Measurements from ENCODE around the gene PRAF2. TPM values are rescaled to one million over a fixed set of nuclear protein-coding genes. Genes with fewer than 3 reads are reported as not detected.

The PRAF2 gene
- total RNA-seq, 1 donor from 2014 or later, result 48.4 TPM

- H3K27ac ChIP-seq, result no peak overlapping the region
- TF ChIP-seq CTCF (IDR thresholded peaks at IDR 0.05), result no peak
- intact Hi-C loops (cut with DNase I), result no loop called here
- H3K27me3 ChIP-seq, result no peaks in the 10 kb centered on the region
- H3K4me3 ChIP-seq, result no peak overlapping the region
- DNase-seq (ENCODE audit: low spot score in 2 of 2), result no peak
- no peaks in the 10 kb centered on the region for H3K9me3 ChIP-seq
- peaks cover 35 to 40% of the 10 kb centered on the region in 2 donors for H3K36me3 ChIP-seq
- H3K4me1 ChIP-seq, result no peaks in the 10 kb centered on the region
Observed at GRCh38 chrX:49029876-49030275, 43.9 kb downstream of the PRAF2 start.

Other genes with a start within 250 kb of the PRAF2 start
- gene ERAS, start 247.5 kb downstream of the PRAF2 start, total RNA-seq, result not detected
- gene PCSK1N, start 238.4 kb downstream of the PRAF2 start, total RNA-seq, result not detected
- gene TIMM17B, start 176.2 kb downstream of the PRAF2 start, total RNA-seq, result 15.3 TPM
- gene PQBP1, start 176.1 kb downstream of the PRAF2 start, total RNA-seq, result 14.8 TPM
- gene SLC35A2, start 162.4 kb downstream of the PRAF2 start, total RNA-seq, result 20.2 TPM
- gene PIM2, start 155.0 kb downstream of the PRAF2 start, total RNA-seq, result 5.6 TPM
- gene OTUD5, start 116.4 kb downstream of the PRAF2 start, total RNA-seq, result 72.3 TPM
- gene KCND1, start 102.2 kb downstream of the PRAF2 start, total RNA-seq, result 10.4 TPM
- gene GRIPAP1, start 71.7 kb downstream of the PRAF2 start, total RNA-seq, result 15.0 TPM
- 141 TPM for gene TFE3, start 30.6 kb downstream of the PRAF2 start, total RNA-seq
- 0.11 TPM for gene CCDC120, start 15.0 kb downstream of the PRAF2 start, total RNA-seq
- 169 TPM for gene WDR45, start 5.9 kb upstream of the PRAF2 start, total RNA-seq
- gene GPKOW, start 49.7 kb upstream of the PRAF2 start, total RNA-seq, result 19.4 TPM
- gene MAGIX, start 88.8 kb upstream of the PRAF2 start, total RNA-seq, result 0.32 TPM
- gene PLP2, start 97.9 kb upstream of the PRAF2 start, total RNA-seq, result 51.6 TPM
- gene PRICKLE3, start 112.4 kb upstream of the PRAF2 start, total RNA-seq, result 25.3 TPM
- 0.53 TPM for gene SYP, start 126.2 kb upstream of the PRAF2 start, total RNA-seq
- not detected for gene CACNA1F, start 159.3 kb upstream of the PRAF2 start, total RNA-seq
- gene CCDC22, start 161.5 kb upstream of the PRAF2 start, total RNA-seq, result 22.6 TPM
- not detected for gene FOXP3, start 190.7 kb upstream of the PRAF2 start, total RNA-seq
- gene PPP1R3F, start 195.8 kb upstream of the PRAF2 start, total RNA-seq, result 14.8 TPM
- not detected for gene GAGE10, start 229.6 kb upstream of the PRAF2 start, total RNA-seq
- not detected for gene GAGE12J, start 248.0 kb upstream of the PRAF2 start, total RNA-seq